RWPE2 (cell line): ENCODE measurements around the gene NTRK2.

Experiments
- ATAC-seq: fragments of 200-7000 bp; cut with Tn5 transposase; 3 replicates; pipeline ENCODE4 v1.9.1; 2021; ENCODE audit warnings: low read depth
- DNase-seq: peaks from one replicate; pipeline ENCODE4 v3.0.0-alpha.2; 2020; ENCODE audit warnings: low spot score
- H3K27ac ChIP-seq: fragments of 450-650 bp; 2 replicates; pipeline ENCODE4 v1.5.1; 2017; ENCODE audit warnings: mild to moderate bottlenecking; ENCODE audit not compliant: poor library complexity, severe bottlenecking
- H3K27me3 ChIP-seq: fragments of 250-450 bp; sonication (Bioruptor Pico); 2 replicates; pipeline ENCODE4 v1.5.1; 2021; ENCODE audit warnings: mild to moderate bottlenecking, moderate library complexity; ENCODE audit not compliant: insufficient read depth, poor library complexity, severe bottlenecking
- H3K36me3 ChIP-seq: fragments of 250-450 bp; sonication (Bioruptor Pico); 2 replicates; pipeline ENCODE4 v1.5.1; 2020; ENCODE audit warnings: low read depth, mild to moderate bottlenecking, moderate library complexity
- H3K4me1 ChIP-seq: fragments of 250-450 bp; sonication (Bioruptor Pico); 2 replicates; pipeline ENCODE4 v1.5.1; 2021; ENCODE audit warnings: mild to moderate bottlenecking, moderate library complexity; ENCODE audit not compliant: insufficient read depth, poor library complexity, severe bottlenecking
- H3K4me3 ChIP-seq: fragments of 250-450 bp; sonication (Bioruptor Pico); 2 replicates; pipeline ENCODE4 v1.5.1; 2021; ENCODE audit warnings: mild to moderate bottlenecking, moderate library complexity; ENCODE audit not compliant: severe bottlenecking
- H3K9me3 ChIP-seq: fragments of 250-450 bp; sonication (Bioruptor Pico); 2 replicates; pipeline ENCODE4 v1.5.1; 2021; ENCODE audit warnings: mild to moderate bottlenecking, moderate library complexity; ENCODE audit not compliant: severe bottlenecking
- TF ChIP-seq, protein P1 (sequence below): fragments of 450-650 bp; IDR thresholded peaks from one replicate; pipeline ENCODE4 v1.5.1; 2017; ENCODE audit warnings: mild to moderate bottlenecking, moderate library complexity; ENCODE audit not compliant: poor library complexity, severe bottlenecking

NTRK2 gene

DNA sequence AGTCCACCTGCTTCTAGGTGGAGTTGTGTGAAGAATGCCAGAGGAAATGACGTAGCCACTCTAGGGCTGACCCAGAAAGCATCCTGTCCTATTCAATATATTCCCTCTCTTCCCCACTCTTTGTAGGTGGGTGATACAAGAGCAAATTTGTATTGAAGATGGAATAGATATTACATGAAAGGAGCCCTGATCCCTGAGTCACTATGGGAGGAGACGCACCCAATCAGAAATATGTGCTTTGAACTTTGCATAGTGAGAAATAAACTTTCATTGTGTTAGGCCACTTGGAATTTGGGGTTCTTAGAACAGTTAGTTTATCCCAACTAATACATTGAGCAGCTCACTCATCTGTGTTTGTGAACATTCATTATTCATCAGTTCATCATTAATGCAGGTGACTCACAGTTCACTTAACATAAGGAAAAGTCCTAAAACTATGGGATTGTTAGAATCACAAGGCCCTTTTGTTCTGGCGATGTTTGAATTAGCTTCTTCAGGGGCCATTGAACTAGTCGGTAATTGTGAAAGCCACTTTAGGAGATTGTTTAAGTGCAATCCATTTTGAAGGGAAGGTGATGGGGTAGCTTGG lies 26.9 kb upstream of the NTRK2 start:
- Histone ChIP-seq H3K9me3 (no peaks in the 10 kb centered on the region), H3K36me3 (no peaks in the 10 kb centered on the region), H3K4me1 (no peaks in the 10 kb centered on the region), H3K27me3 (no peaks in the 10 kb centered on the region), H3K4me3 (no peak overlapping the region), H3K27ac (no peak overlapping the region)
- ATAC-seq: no peak
- no peak for DNase-seq
- TF ChIP-seq, protein P1, sequence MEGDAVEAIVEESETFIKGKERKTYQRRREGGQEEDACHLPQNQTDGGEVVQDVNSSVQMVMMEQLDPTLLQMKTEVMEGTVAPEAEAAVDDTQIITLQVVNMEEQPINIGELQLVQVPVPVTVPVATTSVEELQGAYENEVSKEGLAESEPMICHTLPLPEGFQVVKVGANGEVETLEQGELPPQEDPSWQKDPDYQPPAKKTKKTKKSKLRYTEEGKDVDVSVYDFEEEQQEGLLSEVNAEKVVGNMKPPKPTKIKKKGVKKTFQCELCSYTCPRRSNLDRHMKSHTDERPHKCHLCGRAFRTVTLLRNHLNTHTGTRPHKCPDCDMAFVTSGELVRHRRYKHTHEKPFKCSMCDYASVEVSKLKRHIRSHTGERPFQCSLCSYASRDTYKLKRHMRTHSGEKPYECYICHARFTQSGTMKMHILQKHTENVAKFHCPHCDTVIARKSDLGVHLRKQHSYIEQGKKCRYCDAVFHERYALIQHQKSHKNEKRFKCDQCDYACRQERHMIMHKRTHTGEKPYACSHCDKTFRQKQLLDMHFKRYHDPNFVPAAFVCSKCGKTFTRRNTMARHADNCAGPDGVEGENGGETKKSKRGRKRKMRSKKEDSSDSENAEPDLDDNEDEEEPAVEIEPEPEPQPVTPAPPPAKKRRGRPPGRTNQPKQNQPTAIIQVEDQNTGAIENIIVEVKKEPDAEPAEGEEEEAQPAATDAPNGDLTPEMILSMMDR: no peak

DNA sequence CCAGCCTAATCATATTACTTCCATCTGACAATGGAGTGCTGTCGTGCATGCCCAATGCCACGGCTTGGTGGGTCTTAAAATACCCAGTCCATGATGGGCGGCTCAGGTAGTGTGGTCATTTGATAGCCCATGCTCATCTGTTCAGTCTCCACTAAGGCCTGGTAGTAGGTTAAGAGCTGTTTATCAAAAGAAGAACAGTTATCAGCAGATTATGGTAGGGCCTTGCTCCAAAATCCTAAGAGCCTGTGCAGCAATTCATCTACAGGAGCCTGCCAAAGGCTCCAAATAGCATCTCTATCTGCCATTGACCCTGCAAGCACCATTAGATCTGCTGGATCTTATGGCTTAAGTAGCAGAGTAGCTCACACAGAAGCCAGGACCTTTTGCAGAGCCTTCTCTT lies 21.8 kb upstream of the NTRK2 start:
- Histone ChIP-seq H3K36me3 (no peaks in the 10 kb centered on the region), H3K9me3 (no peaks in the 10 kb centered on the region), H3K4me3 (no peak overlapping the region), H3K4me1 (no peaks in the 10 kb centered on the region), H3K27ac (no peak overlapping the region), H3K27me3 (no peaks in the 10 kb centered on the region)
- no peak for ATAC-seq
- TF ChIP-seq, protein P1: no peak
- no peak for DNase-seq

GRCh38 chr9:84652496-84653120 lies 16.9 kb upstream of the NTRK2 start:
- no peaks in the 10 kb centered on the region for H3K27me3 ChIP-seq
- no peak overlapping the region for H3K4me3 ChIP-seq
- no peaks in the 10 kb centered on the region for H3K9me3 ChIP-seq
- H3K4me1 ChIP-seq: no peaks in the 10 kb centered on the region
- H3K27ac ChIP-seq: no peak overlapping the region
- H3K36me3 ChIP-seq: no peaks in the 10 kb centered on the region
- DNase-seq: no peak
- TF ChIP-seq, protein P1: peak; percentile 6
- no peak for ATAC-seq

DNA sequence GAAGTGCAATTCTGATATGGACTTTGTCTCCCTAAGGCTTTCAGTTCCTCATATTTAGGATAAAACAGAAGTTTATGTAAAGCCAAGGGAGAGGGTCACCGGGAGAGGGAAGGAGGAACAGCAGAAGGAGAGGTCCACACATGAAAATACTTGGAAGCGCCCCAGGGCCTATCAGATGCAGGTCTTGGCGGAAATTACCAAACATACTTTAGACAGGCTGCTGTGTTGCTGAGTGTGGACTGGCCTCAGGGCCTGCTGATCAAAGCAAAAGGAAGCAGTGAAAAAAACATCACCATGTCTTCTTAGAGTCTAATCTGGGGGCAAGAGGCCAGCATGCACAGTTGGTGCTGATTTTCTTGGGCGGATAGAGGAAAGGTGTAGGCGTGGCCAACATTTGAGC lies 14.1 kb upstream of the NTRK2 start:
- ATAC-seq: no peak
- H3K27ac ChIP-seq: no peak overlapping the region
- TF ChIP-seq, protein P1: no peak

DNA sequence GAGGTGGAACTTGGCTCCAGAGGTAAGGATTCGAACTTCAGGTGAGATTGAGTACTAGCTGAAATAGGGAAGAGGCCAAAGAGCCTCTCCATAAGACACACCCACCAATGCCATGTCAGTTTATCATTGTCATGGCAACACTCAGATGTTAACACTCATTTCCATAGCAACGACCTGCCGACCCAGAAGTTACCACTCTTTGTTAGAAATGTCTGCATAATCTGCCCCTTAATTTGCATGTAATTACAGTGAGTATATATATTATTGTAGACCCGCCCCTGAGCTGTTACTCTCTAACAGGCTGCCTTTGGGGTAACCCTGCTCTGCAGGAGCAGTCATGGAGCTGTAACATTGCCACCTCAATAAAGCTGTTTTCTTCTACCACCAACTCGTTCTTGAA lies 10.2 kb upstream of the NTRK2 start:
- Histone ChIP-seq H3K36me3 (no peaks in the 10 kb centered on the region), H3K27me3 (no peaks in the 10 kb centered on the region), H3K4me3 (no peak overlapping the region), H3K9me3 (no peaks in the 10 kb centered on the region), H3K4me1 (no peaks in the 10 kb centered on the region), H3K27ac (no peak overlapping the region)
- no peak for ATAC-seq
- TF ChIP-seq, protein P1: no peak
- no peak for DNase-seq

More for the DNA sequence above, 14.1 kb upstream of the NTRK2 start:
- Histone ChIP-seq H3K4me1 (no peaks in the 10 kb centered on the region), H3K4me3 (no peak overlapping the region), H3K36me3 (no peaks in the 10 kb centered on the region), H3K9me3 (no peaks in the 10 kb centered on the region), H3K27me3 (no peaks in the 10 kb centered on the region)
- DNase-seq: no peak
